Fibroblast of upper back skin (primary cell): ENCODE data around the gene TPRN.

Experiments
- DNase-seq: peaks from one replicate; pipeline ENCODE4 v3.0.0-alpha.2; 2013

The TPRN gene

GRCh38 chr9:137223078-137223970 is 22.8 kb upstream of the TPRN start:
- DNase-seq: peak; percentile 99

DNA sequence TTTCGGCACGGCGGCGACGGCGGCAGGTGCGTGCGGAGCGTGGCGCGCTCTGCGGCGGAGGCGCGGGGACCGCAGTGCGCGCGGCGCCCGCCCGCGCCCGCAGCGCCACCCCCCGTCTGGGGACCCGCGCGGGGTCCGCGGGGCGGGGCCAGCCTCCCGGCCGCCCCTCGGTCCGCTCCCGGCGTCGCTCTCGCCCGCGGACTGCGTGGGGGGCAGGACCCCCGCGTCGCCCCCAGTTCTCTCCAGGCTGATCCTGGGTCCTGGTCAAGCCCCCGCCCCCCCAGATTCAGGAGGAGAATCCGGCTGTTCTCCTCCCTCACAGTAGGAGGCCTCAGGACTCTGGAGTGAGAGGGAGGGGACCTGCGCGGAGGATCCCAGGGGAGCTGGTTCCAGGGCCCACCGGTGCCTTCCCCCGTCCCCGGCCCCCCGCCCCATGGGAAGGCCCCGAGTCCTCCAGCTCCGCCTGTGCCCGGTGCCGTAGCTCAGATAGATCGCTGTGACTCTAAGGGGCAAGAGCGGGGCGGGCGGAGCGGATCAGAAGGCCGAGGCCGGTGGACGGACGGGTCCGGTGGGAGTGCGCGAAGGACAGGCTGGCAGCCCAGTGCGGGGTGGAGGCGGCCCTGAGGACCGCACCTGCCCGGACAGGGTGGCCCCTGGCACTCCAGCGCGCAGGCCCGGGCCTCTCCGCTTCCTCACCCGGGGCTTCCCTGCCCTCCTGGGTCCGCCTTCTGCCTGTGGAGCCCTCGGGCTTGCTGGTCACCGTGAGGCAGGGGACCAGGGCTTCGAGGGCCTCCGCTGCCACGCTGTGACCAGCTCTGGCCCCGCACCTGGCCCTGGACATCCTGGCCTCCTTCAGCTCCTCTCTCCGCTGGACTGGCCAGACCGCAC is 21.9 kb upstream of the TPRN start, which contains the start of gene RNF208:
TSS of gene RNF208 (minus strand) at position 51 of the 888 bp plus-strand sequence. CDS start 1,028 bp downstream, outside the sequence.
- DNase-seq: no peak

DNA sequence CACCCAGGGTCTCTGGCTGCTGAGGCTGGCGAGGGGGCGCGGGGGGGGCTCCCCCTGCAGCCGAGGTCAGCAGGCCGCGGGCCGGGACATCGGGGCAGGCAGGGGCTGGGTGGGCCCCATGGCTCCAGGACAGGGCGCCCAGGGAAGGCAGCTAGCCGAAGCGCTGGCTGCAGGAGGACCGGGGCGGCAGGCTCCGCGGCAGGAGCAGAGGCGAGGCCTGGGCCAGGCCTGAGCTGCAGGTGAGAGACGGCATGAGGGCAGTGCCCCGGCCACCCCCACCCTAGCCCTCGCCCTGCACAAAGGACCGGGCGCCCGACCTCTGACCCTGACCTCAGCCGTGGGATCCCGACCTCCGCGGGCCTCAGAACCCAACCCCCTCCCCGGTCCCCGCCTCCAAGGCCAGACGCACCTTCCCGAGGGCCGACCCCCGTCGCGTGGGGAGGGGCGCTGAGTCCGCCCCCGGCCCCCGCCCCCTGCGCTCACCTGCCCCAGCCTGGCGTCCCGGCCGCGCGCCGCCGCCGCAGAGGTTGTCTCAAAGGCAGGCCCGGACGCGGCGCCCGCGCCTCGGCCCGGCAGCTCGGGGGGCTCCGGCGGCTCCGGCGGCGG is 21.1 kb upstream of the TPRN start:
- no peak for DNase-seq

GRCh38 chr9:137221095-137221505 is 20.6 kb upstream of the TPRN start:
- no peak for DNase-seq

GRCh38 chr9:137220317-137221094 is 20.0 kb upstream of the TPRN start:
- no peak for DNase-seq

- no peak for DNase-seq
Observed at GRCh38 chr9:137219757-137220316, 19.3 kb upstream of the TPRN start.

GRCh38 chr9:137218754-137219271 is 18.3 kb upstream of the TPRN start:
- DNase-seq: no peak

DNA sequence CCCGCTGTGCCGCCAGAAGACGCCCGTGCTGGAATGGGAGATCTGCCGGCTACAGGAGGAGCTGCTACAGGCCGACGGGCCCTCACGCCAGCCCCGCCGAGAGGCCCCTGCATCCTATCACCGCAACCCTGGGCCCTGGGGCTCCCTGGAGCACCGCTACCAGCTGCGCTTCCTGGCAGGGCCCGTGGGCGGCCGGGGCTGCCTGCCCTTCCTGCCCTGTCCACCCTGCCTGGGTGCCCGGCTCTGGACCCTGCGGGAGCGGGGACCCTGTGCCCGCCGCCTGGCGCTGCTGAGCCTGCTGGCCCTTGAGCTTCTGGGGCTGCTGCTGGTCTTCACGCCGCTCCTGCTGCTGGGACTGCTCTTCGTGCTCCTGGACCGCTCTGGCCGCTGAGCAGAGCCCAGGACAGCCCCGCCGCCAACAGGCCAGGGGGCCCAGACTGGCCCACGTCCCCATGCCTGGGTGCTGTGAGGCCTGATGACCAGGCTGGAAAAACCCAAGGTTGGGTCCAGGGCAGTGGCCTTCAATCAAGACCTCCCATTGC is 17.7 kb upstream of the TPRN start:
- DNase-seq: no peak

DNA sequence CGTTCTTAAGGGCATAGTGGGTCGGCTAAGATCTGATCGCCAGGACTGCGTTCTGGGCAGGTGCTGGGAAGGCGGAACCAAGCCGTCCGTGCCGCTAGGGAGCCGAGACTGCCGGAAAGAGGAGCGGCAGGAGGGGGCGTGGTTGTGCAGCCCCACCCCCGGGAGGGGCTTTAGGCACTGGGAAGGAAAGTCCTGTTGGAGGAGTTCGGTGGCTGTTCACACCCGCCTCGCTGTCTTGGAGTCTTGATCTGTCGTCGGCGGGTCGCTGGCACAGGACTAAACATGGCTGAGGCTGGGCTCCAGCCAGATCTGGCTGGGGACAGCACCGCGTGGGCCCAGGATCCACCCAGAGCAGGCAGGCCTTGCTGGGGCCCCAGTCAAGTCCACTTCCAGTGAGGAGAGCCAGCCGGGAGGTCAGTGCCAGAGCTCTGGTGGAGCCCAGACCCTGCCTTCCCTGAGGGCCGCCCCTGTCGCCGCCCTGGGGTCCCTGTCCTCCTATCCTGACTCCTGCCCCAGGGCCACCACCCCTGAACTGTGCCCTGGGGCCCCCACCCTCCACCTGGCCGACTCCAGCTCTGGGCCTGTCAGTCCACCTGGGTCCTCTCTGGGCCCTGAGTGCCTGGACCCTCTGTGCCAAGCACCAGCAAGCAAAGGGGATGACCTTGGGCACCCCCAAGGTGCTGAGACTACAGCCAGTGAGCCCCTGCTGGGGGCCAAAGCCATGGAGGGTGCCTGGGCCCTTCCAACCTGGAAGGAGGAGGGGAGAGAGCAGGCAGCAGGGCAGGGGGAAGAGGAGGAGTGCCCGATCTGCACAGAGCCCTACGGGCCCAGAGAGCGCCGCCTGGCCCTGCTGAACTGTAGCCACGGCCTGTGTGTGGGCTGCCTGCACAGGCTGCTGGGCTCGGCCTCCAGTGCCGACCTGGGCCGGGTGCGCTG is 17.0 kb upstream of the TPRN start:
- no peak for DNase-seq

DNA sequence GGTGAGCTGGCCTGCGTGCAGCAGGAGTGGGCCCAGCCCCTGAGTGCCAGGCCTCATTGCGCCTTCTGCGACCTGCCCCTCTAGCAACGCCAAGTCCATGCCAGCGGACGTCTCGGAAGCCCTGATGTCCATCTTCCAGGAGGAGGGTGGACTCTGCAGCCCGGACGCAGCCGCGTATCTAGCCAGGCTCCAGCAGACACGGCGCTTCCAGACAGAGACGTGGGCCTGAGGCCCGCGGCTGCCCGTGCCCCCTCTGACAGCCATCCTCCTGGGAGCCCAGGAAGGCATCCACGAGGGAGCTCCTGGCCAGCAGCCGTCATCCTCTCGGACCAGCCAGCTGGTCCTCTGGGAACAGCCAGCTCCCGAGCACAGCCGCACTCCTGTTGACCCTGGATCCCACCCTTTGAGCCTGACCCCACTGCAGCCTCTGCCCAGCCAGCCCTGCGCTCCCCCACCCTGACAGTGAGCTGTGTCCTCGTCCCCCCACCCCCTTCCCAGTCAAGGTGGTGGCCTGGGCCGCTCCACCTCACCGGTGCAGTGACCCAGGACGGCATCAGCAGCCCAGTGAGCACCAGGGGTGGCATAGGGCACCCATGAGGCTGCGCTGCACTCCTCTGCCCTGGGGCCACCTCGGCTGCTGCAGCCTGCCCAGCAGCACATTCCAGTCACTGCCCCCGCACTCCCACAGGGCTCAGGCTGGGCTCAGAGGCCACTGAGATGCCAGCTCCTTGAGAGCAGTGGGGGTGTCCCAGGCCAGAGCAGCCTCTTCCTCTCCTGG is 15.8 kb upstream of the TPRN start:
- no peak for DNase-seq

DNA sequence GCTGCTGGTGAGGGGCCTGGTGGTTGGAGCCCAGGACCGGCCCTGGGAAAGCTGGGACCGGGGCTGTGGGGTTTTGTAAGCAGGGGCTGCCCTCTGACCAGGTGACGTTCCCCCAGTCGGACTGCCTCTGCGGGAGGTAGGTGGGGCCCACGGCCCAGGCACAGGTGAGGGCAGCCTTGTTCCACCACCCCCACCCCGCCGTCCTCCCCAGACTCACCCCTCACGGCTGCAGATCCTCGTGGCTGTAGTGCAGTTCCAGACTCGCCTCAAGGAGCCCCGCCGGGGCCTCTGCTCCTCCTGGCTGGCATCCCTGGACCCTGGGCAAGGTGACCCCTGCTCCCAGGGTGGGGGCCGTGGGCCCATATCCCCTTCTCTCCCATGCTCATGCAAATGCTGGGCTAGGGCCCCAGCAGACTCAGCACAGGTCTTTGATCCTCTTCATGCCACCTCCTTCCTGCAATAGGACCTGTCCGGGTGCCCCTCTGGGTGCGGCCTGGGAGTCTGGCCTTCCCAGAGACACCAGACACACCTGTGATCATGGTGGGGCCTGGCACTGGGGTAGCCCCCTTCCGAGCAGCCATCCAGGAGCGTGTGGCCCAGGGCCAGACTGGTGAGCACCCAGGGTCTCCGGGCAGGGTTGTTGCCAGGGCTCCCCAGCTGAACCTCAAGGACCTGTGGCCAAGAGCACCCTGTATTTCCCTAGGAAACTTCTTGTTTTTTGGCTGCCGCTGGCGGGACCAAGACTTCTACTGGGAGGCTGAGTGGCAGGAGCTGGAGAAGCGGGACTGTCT is 14.8 kb upstream of the TPRN start:
- no peak for DNase-seq

GRCh38 chr9:137214620-137215019 is 14.1 kb upstream of the TPRN start:
- no peak for DNase-seq

DNA sequence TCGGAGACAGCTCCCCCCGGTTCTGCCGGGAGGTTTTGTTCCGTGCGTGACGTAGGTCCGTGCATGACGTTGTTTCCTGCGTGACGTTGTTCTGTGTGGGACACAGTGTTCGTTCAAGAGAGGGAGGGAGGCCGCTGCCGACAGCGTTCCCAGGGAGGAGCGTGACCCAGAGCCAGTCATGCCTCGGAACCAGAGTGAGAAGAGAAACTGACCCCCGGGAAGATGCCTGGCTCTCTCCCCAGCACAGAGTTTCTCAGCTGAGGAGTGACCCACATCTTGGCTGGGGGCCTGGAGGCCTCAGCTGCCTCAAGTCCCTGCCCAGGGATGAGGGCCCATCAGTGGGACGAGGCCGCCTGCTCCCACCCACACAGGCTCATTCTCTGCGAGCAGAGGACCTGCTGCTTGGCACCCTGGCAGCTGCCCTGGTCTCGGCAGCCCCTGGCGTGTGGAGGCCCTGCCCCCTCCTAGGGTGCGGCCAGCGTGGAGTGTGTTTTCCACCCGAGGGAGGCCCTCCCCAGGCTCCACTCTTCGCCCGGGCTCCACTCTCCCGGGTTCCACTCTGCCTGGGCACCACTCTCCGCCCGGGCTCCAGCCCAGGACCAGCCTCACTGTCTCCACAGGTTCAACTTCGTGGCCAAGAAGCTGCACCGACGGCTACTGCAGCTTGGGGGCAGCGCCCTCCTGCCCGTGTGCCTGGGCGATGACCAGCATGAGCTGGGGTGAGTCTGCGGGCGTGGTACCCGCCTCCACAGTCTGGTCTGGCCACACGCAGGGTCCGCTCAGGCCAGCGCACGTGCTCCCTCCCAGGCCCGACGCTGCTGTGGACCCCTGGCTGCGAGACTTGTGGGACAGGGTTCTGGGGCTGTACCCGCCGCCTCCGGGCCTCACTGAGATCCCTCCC is 12.9 kb upstream of the TPRN start:
- DNase-seq: no peak

- no peak for DNase-seq
Observed at GRCh38 chr9:137212520-137212919, 12.0 kb upstream of the TPRN start.

DNA sequence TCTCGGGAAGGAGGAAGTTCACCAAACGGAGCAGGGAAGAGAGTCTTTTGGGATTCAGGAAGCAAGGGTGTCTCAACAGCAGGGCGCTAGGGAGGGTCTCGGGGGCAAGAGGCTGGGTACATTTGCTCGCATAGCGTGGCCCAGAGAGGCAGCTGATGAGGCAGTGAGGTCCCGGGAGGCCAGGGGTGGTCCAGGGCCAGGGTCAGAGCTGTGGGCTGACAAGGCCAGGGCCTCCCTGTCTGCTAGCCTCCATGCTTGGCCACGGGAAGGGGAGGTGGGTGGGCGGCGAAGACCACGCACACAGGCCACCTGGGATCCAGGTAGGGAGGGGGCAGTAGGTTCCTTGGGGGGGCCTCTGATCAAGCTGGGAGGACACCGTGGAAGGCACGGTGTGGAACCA is 11.0 kb upstream of the TPRN start:
- DNase-seq: no peak

DNA sequence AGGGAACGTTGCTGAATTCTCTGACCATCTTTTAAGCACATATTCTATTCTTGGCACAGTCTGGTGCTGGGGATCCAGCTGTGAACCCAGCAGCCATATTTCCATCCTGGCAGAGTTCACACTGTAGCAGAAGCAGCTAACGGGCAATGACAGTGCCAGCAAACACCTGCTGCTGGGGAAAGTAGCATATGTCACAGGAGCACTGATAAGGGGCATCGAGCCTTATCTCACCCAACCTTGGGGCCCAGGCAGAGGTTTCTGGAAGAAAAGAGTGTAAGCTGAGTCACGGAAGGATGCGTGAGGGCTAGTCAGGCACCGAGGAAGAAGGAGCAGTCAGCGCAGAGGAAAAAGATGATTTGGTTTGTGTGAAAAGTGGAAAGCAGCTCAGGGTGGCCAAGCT is 6.1 kb upstream of the TPRN start:
- no peak for DNase-seq
